K562 (cell line): Measurements from ENCODE around the gene RGS17. TPM values are rescaled to one million over a fixed set of nuclear protein-coding genes. Genes with fewer than 3 reads are reported as not detected.

ENCODE experiments used
- ARID1B ChIP-seq: fragments of 450-650 bp; IDR thresholded peaks from 2 replicates; pipeline ENCODE4 v1.6.1; 2016; ENCODE audit warnings: antibody characterized with exemption, mild to moderate bottlenecking, inconsistent platforms
- BRCA1 ChIP-seq, 2 experiments: fragments of 450-650 bp in 1 of 2; sonication (generic) in 1 of 2; formaldehyde crosslinking in 1 of 2; IDR thresholded peaks; 2 replicates each; pipeline versions ENCODE4 v1.5.0 to v1.6.1; 2017 to 2020; ENCODE audit warnings: mild to moderate bottlenecking in 1 of 2, missing genetic modification reagents in 1 of 2
- CBX5 ChIP-seq: IDR thresholded peaks from 2 replicates; pipeline ENCODE4 v1.6.1; 2014; ENCODE audit warnings: low read depth, borderline replicate concordance
- FOXK2 ChIP-seq, 2 experiments: fragments of 450-650 bp; IDR thresholded peaks in 1 of 2; conservative IDR thresholded peaks in 1 of 2; 2 replicates each; pipeline ENCODE4 v1.6.1; 2016; ENCODE audit warnings: low read depth in 2 of 2, mild to moderate bottlenecking in 1 of 2
- ILF3 ChIP-seq: fragments of 450-650 bp; IDR thresholded peaks from 2 replicates; pipeline ENCODE4 v1.6.1; 2018; ENCODE audit warnings: antibody characterized with exemption, mild to moderate bottlenecking, moderate library complexity, borderline replicate concordance
- MEF2A ChIP-seq: IDR thresholded peaks from 2 replicates; pipeline ENCODE4 v1.6.1; 2011; ENCODE audit warnings: low read depth, mild to moderate bottlenecking, low read length, moderate library complexity; ENCODE audit not compliant: control insufficient read depth
- TGIF2 ChIP-seq: sonication (generic); formaldehyde crosslinking; IDR thresholded peaks from 2 replicates; pipeline ENCODE4 v1.8.1; 2022; ENCODE audit warnings: mild to moderate bottlenecking, missing genetic modification reagents, moderate library complexity
- ZFP30 ChIP-seq: fragments of 250-450 bp; sonication (Bioruptor Pico); IDR thresholded peaks from 2 replicates; pipeline ENCODE4 v1.8.0; 2022; ENCODE audit warnings: moderate library complexity, mild to moderate bottlenecking, inconsistent platforms, borderline replicate concordance
- ZNF324 ChIP-seq: fragments of 250-450 bp; sonication (Bioruptor Pico); IDR thresholded peaks from 2 replicates; pipeline ENCODE4 v1.4.0; 2020; ENCODE audit warnings: mild to moderate bottlenecking
- ZNF57 ChIP-seq: fragments of 450-650 bp; formaldehyde crosslinking; IDR thresholded peaks from 2 replicates; pipeline ENCODE4 v1.4.0; 2020; ENCODE audit warnings: mild to moderate bottlenecking, moderate library complexity
- ZNF589 ChIP-seq: fragments of 200-800 bp; sonication (Bioruptor generic); IDR thresholded peaks from 2 replicates; pipeline ENCODE4 v1.6.1; 2016; ENCODE audit warnings: low read depth, missing genetic modification characterization, missing compliant biosample characterization
- ZNF695 ChIP-seq: fragments of 450-650 bp; formaldehyde crosslinking; IDR thresholded peaks from 2 replicates; pipeline ENCODE4 v1.4.0; 2020; ENCODE audit warnings: mild to moderate bottlenecking, moderate library complexity
- polyA plus RNA-seq, 8 experiments: library from polyadenylated mRNA; depleted of rRNA in 4 of 8; stranded (reverse) in 5 of 8; unstranded in 3 of 8; fragments of >200 nt; fragmentation: Nextera tagmentation in 2 of 8; fragmentation: Illumina TruSeq in 1 of 8; extraction: Ambion mirVana in 2 of 8; extraction: Trizol in 1 of 8; gene quantifications; 2 replicates each; pipeline versions ENCODE4 v1.2.1 to v1.2.3, GENCODE V29; 2011 to 2014; ENCODE audit warnings: inconsistent platforms in 1 of 8, missing spikeins in 1 of 8
- total RNA-seq, 7 experiments: library from RNA; depleted of rRNA in 6 of 7; stranded (reverse); fragments of >200 nt in 6 of 7; fragmentation: Illumina TruSeq in 2 of 7; extraction: Trizol in 2 of 7; gene quantifications; 2 replicates each; pipeline versions ENCODE4 v1.2.1 to v1.2.3, GENCODE V29; 2011 to 2021; ENCODE audit warnings: low replicate concordance in 1 of 7
- TF ChIP-seq, protein P1 (sequence below): sonication (generic); formaldehyde crosslinking; IDR thresholded peaks from 2 replicates; pipeline ENCODE4 v1.8.1; 2023; ENCODE audit warnings: mild to moderate bottlenecking, missing genetic modification reagents
- TF ChIP-seq, protein P2 (sequence below), 2 experiments: fragments of 450-650 bp; formaldehyde crosslinking in 1 of 2; IDR thresholded peaks; 2 replicates each; pipeline versions ENCODE4 v1.4.0 to v1.6.1; 2014 to 2020; ENCODE audit warnings: mild to moderate bottlenecking in 2 of 2, borderline replicate concordance in 1 of 2, low read depth in 1 of 2
- TF ChIP-seq, protein P3 (sequence below): fragments of 250-450 bp; sonication (Bioruptor Pico); IDR thresholded peaks from 2 replicates; pipeline ENCODE4 v1.9.0; 2021; ENCODE audit warnings: mild to moderate bottlenecking
- TF ChIP-seq, protein P4 (sequence below): fragments of 450-650 bp; conservative IDR thresholded peaks from 2 replicates; pipeline ENCODE4 v1.6.1; 2016; ENCODE audit warnings: missing genetic modification characterization, low read depth, mild to moderate bottlenecking, missing compliant biosample characterization, moderate library complexity

The RGS17 gene
- total and polyA plus RNA-seq, 9 of the 15 experiments (the other 6 are each of a cell fraction or from before 2014, with no cell fraction given) = 0.01 to 0.14 (median 0.08) TPM; not detected in 6

DNA sequence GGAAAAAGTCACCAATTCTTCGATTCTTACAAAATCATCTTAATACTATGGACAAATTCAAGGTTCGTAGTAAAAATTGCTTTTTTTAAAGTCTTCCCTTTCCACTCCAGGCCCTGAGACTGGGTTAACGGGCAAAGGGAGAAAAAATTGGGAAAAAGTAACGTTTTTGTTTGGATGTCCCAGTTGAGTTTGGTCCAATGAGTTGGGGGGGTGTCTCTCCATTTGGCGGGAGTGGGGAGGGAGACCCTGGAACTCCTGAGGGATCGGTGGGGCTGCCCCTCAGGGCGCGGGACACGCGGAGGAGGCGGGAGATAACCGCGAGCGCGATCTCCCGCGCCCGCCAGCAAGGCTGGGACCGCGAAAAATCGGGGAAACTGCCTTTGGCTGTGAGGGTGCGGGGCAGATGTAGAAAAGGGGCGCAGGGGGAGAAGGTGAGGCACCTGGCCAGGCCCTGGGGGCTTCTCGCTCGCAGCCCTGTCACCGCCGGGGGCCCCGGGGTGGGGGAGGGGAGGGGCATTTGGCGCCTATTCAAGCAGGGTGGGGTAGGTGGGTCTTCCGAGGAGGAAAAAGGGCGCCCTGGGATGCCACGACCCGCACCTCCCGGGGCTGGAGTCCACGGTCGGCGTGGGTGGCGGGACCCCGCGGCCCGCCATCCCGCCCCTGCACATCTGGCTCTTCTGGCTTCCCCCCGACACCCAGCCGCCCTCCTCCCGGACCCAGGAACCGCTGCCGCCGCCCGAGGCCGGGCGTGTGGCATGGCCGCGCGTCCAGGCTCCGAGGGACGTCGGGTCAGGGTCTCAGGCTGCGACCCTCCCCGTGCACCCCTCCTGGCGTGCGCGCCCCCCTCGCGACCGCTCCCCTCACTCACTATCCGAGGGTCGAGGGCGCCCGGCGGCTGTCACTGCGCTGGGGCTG is 148.8 kb downstream of the RGS17 start (continued):
- TF ChIP-seq, protein P1, sequence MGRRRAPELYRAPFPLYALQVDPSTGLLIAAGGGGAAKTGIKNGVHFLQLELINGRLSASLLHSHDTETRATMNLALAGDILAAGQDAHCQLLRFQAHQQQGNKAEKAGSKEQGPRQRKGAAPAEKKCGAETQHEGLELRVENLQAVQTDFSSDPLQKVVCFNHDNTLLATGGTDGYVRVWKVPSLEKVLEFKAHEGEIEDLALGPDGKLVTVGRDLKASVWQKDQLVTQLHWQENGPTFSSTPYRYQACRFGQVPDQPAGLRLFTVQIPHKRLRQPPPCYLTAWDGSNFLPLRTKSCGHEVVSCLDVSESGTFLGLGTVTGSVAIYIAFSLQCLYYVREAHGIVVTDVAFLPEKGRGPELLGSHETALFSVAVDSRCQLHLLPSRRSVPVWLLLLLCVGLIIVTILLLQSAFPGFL (CRISPR knock-in tag) = no peak
- TF ChIP-seq, protein P2, sequence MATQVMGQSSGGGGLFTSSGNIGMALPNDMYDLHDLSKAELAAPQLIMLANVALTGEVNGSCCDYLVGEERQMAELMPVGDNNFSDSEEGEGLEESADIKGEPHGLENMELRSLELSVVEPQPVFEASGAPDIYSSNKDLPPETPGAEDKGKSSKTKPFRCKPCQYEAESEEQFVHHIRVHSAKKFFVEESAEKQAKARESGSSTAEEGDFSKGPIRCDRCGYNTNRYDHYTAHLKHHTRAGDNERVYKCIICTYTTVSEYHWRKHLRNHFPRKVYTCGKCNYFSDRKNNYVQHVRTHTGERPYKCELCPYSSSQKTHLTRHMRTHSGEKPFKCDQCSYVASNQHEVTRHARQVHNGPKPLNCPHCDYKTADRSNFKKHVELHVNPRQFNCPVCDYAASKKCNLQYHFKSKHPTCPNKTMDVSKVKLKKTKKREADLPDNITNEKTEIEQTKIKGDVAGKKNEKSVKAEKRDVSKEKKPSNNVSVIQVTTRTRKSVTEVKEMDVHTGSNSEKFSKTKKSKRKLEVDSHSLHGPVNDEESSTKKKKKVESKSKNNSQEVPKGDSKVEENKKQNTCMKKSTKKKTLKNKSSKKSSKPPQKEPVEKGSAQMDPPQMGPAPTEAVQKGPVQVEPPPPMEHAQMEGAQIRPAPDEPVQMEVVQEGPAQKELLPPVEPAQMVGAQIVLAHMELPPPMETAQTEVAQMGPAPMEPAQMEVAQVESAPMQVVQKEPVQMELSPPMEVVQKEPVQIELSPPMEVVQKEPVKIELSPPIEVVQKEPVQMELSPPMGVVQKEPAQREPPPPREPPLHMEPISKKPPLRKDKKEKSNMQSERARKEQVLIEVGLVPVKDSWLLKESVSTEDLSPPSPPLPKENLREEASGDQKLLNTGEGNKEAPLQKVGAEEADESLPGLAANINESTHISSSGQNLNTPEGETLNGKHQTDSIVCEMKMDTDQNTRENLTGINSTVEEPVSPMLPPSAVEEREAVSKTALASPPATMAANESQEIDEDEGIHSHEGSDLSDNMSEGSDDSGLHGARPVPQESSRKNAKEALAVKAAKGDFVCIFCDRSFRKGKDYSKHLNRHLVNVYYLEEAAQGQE (IDR thresholded peaks at IDR 0.05; ENCODE audit: borderline replicate concordance) = no peak
- TF ChIP-seq, protein P2 (CRISPR knock-in tag; IDR thresholded peaks at IDR 0.05; ENCODE audit: low read depth) = no peak
- TF ChIP-seq TGIF2 (CRISPR knock-in tag) (peak; percentile 98), MEF2A (no peak), ZFP30 (CRISPR knock-in tag) (no peak), ZNF324 (CRISPR knock-in tag) (no peak), CBX5 (no peak), BRCA1 (IDR thresholded peaks at IDR 0.05) (no peak), BRCA1 (CRISPR knock-in tag; IDR thresholded peaks at IDR 0.05) (no peak), ZNF589 (CRISPR knock-in tag) (no peak), ARID1B (no peak), ZNF695 (CRISPR knock-in tag) (no peak), FOXK2 (conservative IDR thresholded peaks at IDR 0.05 in 1 of 2, IDR thresholded peaks at IDR 0.05 in 1 of 2; ENCODE audit: low read depth in 2 of 2) (no peak), ILF3 (no peak), ZNF57 (no peak)
- TF ChIP-seq, protein P3, sequence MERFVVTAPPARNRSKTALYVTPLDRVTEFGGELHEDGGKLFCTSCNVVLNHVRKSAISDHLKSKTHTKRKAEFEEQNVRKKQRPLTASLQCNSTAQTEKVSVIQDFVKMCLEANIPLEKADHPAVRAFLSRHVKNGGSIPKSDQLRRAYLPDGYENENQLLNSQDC = no peak
- TF ChIP-seq, protein P4, sequence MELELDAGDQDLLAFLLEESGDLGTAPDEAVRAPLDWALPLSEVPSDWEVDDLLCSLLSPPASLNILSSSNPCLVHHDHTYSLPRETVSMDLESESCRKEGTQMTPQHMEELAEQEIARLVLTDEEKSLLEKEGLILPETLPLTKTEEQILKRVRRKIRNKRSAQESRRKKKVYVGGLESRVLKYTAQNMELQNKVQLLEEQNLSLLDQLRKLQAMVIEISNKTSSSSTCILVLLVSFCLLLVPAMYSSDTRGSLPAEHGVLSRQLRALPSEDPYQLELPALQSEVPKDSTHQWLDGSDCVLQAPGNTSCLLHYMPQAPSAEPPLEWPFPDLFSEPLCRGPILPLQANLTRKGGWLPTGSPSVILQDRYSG (tag) = no peak
